DOHH2 (cell line): ENCODE measurements around the gene PVALEF.

Experiments used
- CTCF ChIP-seq: fragments of 200-600 bp; sonication (generic); IDR thresholded peaks from one replicate; pipeline ENCODE4 v1.5.1; 2014; ENCODE audit warnings: antibody characterized with exemption, mild to moderate bottlenecking, low read depth, low read length; ENCODE audit not compliant: poor library complexity, severe bottlenecking
- EZH2phosphoT487 ChIP-seq: fragments of 200-600 bp; sonication (generic); IDR thresholded peaks from 2 replicates; pipeline ENCODE4 v1.6.1; 2017; ENCODE audit warnings: borderline replicate concordance, mild to moderate bottlenecking, antibody characterized with exemption, low read length, moderate library complexity, mixed read lengths

GRCh38 chr17:81151278-81151677, 14.0 kb upstream of the PVALEF start:
- no peak for TF ChIP-seq CTCF
- no peak for TF ChIP-seq EZH2phosphoT487
